Stimulated activated CD8-positive, alpha-beta memory T cell treated with anti-CD3 and anti-CD28 coated beads, Interleukin-7, amount 100 ng/mL, for 1 hour (primary cell): Measurements from ENCODE around the gene HIC2.
"Not testable (repeated sequence)": the region's sequence is repeated elsewhere in the genome, so short reads cannot be mapped to it uniquely, and the experiment has no call there.

Source experiments
- DNase-seq, 2 donors: peaks; one replicate each; pipeline ENCODE4 v3.0.0-alpha.2; 2020; ENCODE audit warnings: low read depth in 2 of 2

HIC2 gene

DNA sequence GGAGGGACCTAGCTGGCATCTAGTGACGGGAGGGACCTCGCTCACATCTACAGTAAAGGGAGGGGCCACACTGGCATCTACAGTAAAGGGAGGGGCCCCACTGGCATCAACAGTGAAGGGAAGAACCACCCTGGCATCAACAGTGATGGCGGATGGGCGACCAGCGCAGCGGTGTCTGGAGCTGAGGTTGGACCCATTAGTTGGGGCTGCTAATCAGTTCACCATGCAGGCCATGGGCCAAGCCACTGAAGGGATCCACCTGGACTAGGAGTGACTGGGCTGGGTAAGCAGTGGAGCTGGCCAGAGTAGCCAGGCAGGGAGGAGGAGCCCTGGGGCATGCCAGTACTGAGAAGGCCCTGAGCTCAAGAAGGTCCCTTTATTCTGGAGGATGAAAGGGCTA, 73.4 kb downstream of the HIC2 start:
- not testable (repeated sequence) for DNase-seq

DNA sequence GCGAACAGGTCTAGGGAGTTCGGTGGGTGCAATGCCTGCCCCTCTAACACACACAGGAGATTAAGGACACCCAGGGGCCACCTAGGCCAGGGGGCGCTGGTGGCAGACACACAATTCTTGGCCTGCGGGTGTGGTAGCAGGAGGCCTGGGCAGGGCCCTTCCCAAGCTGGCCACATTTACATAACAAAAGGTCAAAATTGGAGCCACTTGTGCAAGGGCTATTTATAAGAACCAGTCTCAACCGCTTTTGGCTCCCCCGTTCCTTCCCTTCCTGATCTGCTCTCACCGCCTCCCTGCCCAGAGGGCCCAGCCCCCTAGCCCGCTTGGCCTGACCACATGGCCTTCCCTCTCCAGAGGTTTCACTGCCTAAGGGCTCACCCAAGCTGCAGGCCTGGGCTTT, 75.1 kb downstream of the HIC2 start:
- not testable (repeated sequence) for DNase-seq

DNA sequence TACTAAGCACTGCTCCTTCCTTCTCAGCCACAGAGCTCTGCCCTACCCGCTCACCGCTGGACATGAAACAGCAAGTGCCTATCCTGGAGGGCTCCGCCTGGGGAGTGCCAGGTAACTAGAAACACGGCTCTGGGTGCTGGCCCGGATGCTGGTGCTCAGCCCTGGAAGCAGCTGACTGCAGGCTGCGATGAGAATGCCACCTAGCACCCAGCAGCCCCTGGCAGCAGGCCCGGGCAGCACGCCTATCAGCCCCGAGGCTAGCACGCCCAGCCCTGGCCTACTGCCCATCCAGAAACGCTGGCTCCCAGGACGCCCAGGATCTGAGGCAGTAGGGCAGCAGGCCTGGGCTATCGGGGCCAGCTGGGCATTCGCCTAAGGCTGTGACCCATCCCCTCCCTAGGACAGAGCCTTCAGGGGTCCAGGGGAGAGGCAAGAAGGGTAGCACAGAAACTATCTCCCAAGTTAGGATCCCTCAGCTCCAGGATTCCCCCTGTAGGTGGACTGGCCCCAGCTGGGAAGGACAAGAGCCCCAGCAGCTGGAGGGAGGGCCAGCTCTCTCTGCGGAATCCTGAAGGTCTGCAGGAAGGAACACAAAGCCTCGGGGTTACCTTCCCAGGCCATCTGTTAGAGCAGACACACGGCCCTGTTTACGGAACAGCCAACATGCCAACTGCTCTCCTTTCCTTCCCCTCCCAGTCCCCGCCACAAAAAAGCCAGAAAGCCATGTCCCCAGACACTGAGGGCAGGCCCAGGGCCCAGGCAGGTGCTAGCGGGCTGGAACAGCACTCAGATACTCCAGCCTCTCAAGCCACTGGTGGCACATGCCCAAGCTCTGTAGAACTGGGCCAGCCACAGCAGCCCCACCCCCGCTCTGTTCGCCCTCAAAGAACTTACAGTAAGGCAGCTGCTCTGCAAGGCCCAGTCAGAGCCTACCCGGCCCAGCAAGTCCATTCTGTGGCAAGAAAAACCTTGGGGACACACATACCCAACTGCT, 76.9 kb downstream of the HIC2 start:
- DNase-seq: not testable (repeated sequence)

- DNase-seq: not testable (repeated sequence)
Observed at GRCh38 chr22:21497984-21498383, 80.8 kb downstream of the HIC2 start.

DNA sequence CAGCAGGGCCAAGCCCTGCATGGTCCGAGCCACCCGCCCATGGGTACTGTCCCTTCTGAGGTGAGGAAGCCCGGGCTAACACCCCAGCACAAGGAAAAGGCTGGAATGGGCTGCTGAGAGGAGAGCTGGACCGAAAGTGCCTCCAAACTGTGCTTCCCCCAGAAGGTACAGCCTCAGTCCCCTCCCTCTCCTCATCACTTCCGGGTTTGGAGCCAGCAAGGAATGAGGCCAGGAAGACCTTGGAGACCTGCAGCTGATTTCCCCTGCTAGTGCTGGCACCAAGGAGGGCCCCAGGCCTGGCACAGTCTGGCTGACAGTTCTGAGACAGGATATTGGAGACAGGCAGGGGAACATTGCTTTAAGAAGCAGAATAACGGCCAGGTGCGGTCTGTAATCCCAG, 81.3 kb downstream of the HIC2 start:
- not testable (repeated sequence) for DNase-seq

DNA sequence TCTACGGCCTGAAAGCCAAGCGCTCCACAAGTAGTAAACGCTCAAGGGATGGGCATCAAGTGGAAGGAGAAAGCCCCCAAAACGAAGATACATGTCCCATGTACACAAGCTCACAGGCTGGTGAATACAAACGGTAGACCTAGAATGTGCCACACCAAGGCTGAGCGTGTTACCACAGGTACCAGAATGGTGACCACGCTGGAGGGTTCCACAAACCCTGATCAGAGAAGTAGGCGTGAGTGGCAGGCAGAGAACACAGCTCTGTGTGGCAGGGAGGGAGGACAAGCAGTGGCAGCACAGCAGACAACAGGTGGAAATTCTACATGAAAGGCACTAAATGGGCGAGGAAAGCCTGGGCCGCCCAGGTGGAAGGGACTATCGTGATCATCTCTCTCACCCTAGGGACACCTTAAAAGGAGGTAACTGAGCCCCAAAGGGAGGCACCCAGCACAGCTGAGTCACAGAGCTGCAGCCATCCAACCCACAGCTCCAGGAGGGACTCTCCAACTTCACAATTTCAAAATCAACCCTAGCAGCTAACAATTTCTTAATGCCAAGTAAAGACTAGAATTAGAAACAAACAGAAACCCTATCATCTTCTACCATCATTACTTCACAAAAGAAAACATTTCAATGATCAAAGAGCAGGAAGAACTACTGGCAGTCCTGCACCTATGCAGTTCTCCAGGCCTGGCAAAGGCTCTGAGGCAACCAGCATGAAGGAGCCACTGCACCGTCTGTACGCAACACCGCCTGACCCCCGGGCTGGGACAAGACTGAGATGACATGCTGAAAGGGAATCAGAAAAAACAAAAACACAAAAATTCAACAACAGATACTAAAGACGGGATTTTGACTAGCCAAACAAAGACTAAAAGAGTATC, 82.7 kb downstream of the HIC2 start:
- DNase-seq: not testable (repeated sequence)
